GM18505 (cell line): Measurements from ENCODE around the gene XPO4.
"Not testable (repeated sequence)": the region's sequence is repeated elsewhere in the genome, so short reads cannot be mapped to it uniquely, and the experiment has no call there.

ENCODE experiments used
- ATAC-seq: cut with Tn5 transposase; IDR thresholded peaks from one replicate; pipeline ENCODE4 v1.9.1; 2021; ENCODE audit not compliant: unreplicated experiment
- POLR2A ChIP-seq: IDR thresholded peaks from 4 replicates; pipeline ENCODE4 v1.6.1; 2011; ENCODE audit warnings: borderline replicate concordance; ENCODE audit not compliant: insufficient read depth, insufficient read length; ENCODE audit errors: extremely low read depth

XPO4 gene

GRCh38 chr13:20908714-20909497, 6.4 kb upstream of the XPO4 start:
- no peak for ATAC-seq
- TF ChIP-seq POLR2A: no peak

GRCh38 chr13:20904908-20905307, 2.4 kb upstream of the XPO4 start:
- TF ChIP-seq POLR2A: no peak

DNA sequence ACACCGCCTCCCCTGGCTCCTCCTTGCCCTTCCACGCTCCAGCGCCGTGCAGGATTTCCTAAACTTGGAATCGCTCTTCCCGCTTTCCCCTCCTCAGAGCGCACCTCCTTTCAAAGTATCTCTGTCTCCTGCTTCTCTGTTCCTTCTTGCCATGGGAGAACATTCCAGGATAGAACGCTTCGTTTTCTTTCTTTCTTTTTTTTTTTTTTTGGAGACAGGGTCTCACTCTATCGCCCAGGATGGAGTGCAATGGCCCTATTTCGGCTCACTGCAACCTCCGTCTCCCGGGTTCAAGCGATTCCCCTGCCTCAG, 574 bp upstream of the XPO4 start:
- ATAC-seq: no peak
- no peak for TF ChIP-seq POLR2A

More at GRCh38 chr13:20904908-20905307, 2.4 kb upstream of the XPO4 start:
- no peak for ATAC-seq

DNA sequence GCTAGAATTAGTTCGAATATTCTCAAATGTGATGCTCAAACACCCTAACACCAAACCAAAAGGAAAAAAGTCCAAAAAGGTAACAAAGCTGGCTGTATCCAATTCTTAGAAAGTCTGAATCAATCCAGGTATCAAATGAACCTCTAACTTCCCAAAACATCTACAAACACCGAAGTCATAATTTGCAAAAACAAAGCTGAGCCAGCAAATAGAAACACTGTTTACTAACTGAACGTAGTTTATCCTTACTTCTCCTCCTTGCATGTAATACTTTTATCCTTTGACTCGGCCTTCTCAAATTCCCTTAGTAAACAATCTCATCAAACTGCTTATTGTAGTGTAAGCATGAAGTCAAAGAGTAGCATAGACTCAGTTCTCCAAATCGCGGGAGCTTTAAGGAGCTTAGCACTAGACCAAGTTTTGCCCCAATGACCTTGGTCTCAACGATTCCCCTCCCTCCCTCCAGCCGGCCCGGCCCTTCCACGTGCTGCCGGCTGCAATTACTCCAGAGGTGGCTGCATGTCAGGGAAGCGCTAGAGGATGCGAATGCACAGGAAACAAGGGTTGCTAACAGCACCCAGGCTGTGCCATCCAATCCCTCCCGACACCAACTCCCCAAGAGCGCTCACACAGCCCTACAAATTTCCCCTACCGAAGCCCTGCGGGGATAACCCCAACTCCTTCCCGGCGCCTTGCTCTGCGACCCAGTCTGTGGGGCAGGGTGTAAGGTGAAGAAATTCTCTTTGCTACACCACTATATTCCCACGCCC, 693 bp downstream of the XPO4 start:
- ATAC-seq: peak; percentile 28
- TF ChIP-seq POLR2A: no peak

GRCh38 chr13:20894245-20894644, 8.3 kb downstream of the XPO4 start:
- ATAC-seq: no peak
- TF ChIP-seq POLR2A: no peak

DNA sequence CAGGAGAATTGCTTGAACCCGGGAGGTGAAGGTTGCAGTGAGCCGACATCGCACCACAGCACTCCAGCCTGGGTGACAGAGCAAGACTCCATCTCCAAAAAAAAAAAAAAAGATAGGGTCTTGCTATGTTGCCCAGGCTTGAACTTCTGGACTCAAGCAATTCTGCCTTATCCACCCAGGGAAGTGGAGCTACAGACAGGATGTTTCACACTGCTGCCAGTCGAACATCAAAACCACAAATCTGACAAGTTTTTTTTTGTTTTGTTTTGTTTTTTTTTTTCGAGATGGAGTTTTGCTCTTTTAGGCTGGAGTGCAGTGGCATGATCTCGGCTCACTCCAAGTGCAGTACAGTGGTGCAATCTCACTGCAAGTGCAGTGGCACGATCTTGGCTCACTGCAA, 10.8 kb downstream of the XPO4 start:
- no peak for TF ChIP-seq POLR2A
- no peak for ATAC-seq

DNA sequence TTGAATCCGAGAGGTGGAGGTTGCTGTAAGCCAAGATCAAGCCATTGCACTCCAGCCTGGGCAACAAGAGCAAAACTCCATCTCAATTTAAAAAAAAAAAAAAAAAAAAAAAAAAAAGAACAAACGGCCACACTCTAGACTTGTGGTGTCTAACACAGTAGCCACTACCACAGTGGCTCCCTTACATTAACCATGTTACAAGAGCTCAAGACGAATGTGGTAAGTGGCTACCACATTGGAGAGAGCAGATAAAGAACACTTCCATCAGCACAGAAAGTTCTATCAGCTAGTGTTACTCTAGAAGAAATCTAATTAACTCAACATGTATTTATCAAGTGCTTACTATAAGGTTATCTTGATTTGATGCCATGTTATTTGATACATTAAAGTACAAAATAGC, 11.5 kb downstream of the XPO4 start:
- no peak for TF ChIP-seq POLR2A
- no peak for ATAC-seq

- ATAC-seq: not testable (repeated sequence)
Measured at GRCh38 chr13:20890540-20890939, 12.0 kb downstream of the XPO4 start.

- no peak for ATAC-seq
Measured at GRCh38 chr13:20882206-20882605, 20.3 kb downstream of the XPO4 start.

GRCh38 chr13:20877902-20878301, 24.6 kb downstream of the XPO4 start:
- ATAC-seq: no peak
- TF ChIP-seq POLR2A: no peak

More at GRCh38 chr13:20882206-20882605, 20.3 kb downstream of the XPO4 start:
- TF ChIP-seq POLR2A: no peak

GRCh38 chr13:20876802-20877201, 25.7 kb downstream of the XPO4 start:
- not testable (repeated sequence) for ATAC-seq

DNA sequence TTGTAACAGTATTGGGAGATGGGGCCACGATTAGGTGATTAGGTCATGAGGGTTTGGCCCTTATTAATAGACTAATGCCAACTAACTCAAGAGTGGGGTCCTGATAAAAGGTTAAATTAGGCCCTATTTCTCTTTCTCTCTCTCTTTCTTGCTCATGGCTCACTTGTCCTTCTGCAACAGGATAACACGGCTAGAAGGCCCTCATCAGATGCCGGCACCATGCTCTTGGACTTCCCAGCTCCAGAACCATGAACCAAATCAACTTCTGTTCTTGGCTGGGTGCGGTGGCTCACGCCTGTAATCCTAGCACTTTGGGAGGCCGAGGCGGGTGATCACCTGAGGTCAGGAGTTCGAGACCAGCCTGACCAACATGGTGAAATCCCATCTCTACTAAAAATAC, 28.1 kb downstream of the XPO4 start:
- ATAC-seq: not testable (repeated sequence)

DNA sequence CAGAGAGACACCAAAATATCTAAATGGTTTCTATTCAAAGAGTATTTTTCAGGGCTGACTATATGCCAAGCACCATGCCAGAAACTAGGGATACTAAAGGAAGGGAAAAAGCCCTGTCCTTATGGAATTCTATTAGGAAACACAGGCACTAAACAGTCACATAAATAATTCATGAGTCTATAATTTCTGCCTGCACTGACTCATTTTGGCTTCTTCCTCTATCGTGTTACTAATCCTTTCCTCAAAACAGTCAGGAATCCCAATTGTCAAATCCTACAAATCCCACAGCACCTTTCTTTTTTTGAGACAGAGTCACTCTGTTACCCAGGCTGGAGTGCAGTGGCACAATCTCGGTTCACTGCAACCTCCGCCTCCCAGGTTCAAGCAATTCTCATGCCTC, 29.2 kb downstream of the XPO4 start:
- ATAC-seq: no peak
- TF ChIP-seq POLR2A: no peak

DNA sequence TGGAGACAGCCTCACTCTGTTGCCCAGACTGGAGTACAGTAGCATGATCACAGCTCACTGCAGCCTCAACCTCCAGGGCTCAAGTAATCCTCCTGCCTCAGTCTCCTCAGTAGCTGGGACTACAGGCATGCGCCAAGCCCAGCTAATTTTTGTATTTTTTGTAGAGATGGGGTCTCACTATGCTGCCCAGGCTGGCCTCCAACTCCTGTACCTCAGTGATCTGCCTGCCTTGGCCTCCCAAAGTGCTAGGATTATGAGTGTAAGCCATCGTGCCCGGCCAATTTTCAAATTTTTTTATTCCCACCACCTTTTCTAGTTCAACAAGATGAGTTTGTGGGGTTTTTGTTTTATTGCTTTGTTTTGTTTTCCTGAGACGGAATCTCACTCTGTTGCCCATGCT, 31.7 kb downstream of the XPO4 start:
- no peak for TF ChIP-seq POLR2A
- no peak for ATAC-seq
